NCI-H2227 treated with DMSO at 0.1 percent for 48 hours (cell line): ENCODE measurements around the gene PMVK.
A peak's percentile ranks its signal among the peaks of the same experiment; 100 is the strongest.

Experiments
- DNase-seq: peaks from one replicate; lab custom pipeline; 2025; lab: John Stamatoyannopoulos, UW

The PMVK gene

GRCh38 chr1:154878371-154879037 lies 58.0 kb downstream of the PMVK start:
- DNase-seq, result peak; percentile 90

GRCh38 chr1:154877370-154877974 lies 59.0 kb downstream of the PMVK start:
- no peak for DNase-seq

- no peak for DNase-seq
These were observed 59.6 kb downstream of the PMVK start for GRCh38 chr1:154876842-154877369.
